Activated CD8-positive, alpha-beta T cell treated with anti-CD3 and anti-CD28 coated beads for 36 hours (primary cell): Measurements from ENCODE around the gene CDH23. TPM values are rescaled to one million over a fixed set of nuclear protein-coding genes. Genes with fewer than 3 reads are reported as not detected.

Experiments used
- ATAC-seq: fragments of 200-7000 bp; cut with Tn5 transposase; one replicate; pipeline ENCODE4 v1.10.0; 2021; ENCODE audit warnings: mild to moderate bottlenecking, moderate library complexity
- CTCF ChIA-PET: fragments of 350-600 bp; sonication (Branson Sonifier 250); formaldehyde crosslinking; loops from one replicate; lab custom pipeline; 2021; ENCODE audit warnings: antibody characterized with exemption; lab: Charles Lee
- POLR2A ChIA-PET: fragments of 350-600 bp; sonication (Branson Sonifier 250); formaldehyde crosslinking; loops from one replicate; lab custom pipeline; 2021; ENCODE audit warnings: antibody characterized with exemption; lab: Charles Lee
- DNase-seq: peaks from one replicate; pipeline ENCODE4 v3.0.0-alpha.2; 2020
- H3K27ac Mint-ChIP-seq: one replicate; pipeline ENCODE4 v1.8.0; 2021; ENCODE audit warnings: mild to moderate bottlenecking, mixed read lengths
- H3K27me3 Mint-ChIP-seq: one replicate; pipeline ENCODE4 v1.8.0; 2021; ENCODE audit warnings: mixed read lengths
- H3K36me3 Mint-ChIP-seq: one replicate; pipeline ENCODE4 v1.8.0; 2021; ENCODE audit warnings: low read depth, mixed read lengths
- H3K4me1 Mint-ChIP-seq: one replicate; pipeline ENCODE4 v1.8.0; 2021; ENCODE audit warnings: low read depth, mixed read lengths
- H3K4me3 Mint-ChIP-seq: one replicate; pipeline ENCODE4 v1.8.0; 2021; ENCODE audit warnings: mild to moderate bottlenecking, moderate library complexity, mixed read lengths
- H3K9me3 Mint-ChIP-seq: one replicate; pipeline ENCODE4 v1.8.0; 2021; ENCODE audit warnings: mixed read lengths
- intact Hi-C: fragments of 100-400 bp; cut with micrococcal nuclease; formaldehyde crosslinking; loops from one replicate; pipeline ENCODE4 v1.10.0; 2022
- total RNA-seq, 2 experiments: library from RNA; stranded (reverse); gene quantifications; one replicate each; pipeline ENCODE4 v1.2.3, GENCODE V29; 2021
- TF ChIP-seq, protein P1 (sequence below): fragments of 200-600 bp; IDR thresholded peaks from one replicate; pipeline ENCODE4 v1.8.0; 2022; ENCODE audit warnings: antibody characterized with exemption, mild to moderate bottlenecking

CDH23 gene
- total RNA-seq, 2 experiments from 2014 or later = 2.4 to 2.7 TPM

DNA sequence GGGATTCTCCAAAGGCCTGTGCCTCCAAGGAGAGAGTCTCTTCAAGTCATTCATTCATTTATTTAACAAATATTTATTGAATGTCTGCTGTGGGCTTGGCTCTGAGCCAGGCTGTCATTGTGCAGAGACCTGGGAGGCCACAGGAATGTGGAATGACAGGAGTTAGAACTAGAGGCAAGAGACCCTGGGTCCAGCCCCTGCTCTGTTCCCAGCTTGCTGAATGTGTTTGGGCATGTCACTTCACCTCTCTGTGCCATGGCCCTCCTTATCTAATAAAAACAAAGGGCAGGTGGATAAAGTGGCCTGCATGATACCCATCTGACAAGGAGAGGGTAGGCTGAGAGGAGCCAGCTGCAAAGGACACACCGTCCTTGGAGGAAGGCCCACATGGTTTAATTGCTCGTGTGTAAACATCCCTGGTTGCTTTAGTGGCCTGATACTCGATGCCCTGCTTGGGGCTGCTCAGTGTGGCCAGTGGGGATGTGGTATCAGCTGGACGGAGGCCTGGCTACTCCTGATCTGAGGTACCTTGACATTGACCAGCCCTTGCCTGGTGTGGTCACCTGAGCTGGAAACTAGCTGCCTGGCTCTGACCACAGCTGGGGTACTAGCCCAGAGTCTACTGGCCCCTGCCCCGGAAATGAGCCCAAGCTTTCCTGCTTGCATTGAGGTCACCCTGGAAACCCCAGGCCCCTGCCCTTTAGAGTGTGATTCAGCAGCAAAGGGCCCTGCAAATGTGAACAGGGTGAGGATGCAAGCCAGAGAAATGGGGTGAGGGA lies 116.2 kb downstream of the CDH23 start:
- ATAC-seq = no peak
- no peaks in the 10 kb centered on the region for H3K27me3 Mint-ChIP-seq
- intact Hi-C loops = no loop called here

GRCh38 chr10:71513540-71513853 lies 116.8 kb downstream of the CDH23 start:
- Mint-ChIP-seq H3K36me3 (no peaks in the 10 kb centered on the region), H3K27ac (no peak overlapping the region), H3K27me3 (no peaks in the 10 kb centered on the region), H3K9me3 (no peaks in the 10 kb centered on the region), H3K4me1 (no peaks in the 10 kb centered on the region), H3K4me3 (no peak overlapping the region)
- DNase-seq (no peak), ATAC-seq (no peak)
- TF ChIP-seq, protein P1, sequence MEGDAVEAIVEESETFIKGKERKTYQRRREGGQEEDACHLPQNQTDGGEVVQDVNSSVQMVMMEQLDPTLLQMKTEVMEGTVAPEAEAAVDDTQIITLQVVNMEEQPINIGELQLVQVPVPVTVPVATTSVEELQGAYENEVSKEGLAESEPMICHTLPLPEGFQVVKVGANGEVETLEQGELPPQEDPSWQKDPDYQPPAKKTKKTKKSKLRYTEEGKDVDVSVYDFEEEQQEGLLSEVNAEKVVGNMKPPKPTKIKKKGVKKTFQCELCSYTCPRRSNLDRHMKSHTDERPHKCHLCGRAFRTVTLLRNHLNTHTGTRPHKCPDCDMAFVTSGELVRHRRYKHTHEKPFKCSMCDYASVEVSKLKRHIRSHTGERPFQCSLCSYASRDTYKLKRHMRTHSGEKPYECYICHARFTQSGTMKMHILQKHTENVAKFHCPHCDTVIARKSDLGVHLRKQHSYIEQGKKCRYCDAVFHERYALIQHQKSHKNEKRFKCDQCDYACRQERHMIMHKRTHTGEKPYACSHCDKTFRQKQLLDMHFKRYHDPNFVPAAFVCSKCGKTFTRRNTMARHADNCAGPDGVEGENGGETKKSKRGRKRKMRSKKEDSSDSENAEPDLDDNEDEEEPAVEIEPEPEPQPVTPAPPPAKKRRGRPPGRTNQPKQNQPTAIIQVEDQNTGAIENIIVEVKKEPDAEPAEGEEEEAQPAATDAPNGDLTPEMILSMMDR = no peak
- intact Hi-C loops = no loop called here
- POLR2A ChIA-PET = no interaction called here
- CTCF ChIA-PET = interaction anchor here (0.7 kb wide), 1 partner anchor 57 kb away, joined by 3 read pairs; no protein-coding TSS in a partner anchor

More for the DNA sequence above, 116.2 kb downstream of the CDH23 start:
- TF ChIP-seq, protein P1 = no peak
- Mint-ChIP-seq H3K9me3 (no peaks in the 10 kb centered on the region), H3K4me1 (no peaks in the 10 kb centered on the region), H3K4me3 (no peak overlapping the region), H3K36me3 (no peaks in the 10 kb centered on the region), H3K27ac (no peak overlapping the region)
- DNase-seq = no peak
- CTCF ChIA-PET = interaction anchor here (0.7 kb wide), 1 partner anchor 57 kb away, joined by 3 read pairs; no protein-coding TSS in a partner anchor
- POLR2A ChIA-PET = no interaction called here

DNA sequence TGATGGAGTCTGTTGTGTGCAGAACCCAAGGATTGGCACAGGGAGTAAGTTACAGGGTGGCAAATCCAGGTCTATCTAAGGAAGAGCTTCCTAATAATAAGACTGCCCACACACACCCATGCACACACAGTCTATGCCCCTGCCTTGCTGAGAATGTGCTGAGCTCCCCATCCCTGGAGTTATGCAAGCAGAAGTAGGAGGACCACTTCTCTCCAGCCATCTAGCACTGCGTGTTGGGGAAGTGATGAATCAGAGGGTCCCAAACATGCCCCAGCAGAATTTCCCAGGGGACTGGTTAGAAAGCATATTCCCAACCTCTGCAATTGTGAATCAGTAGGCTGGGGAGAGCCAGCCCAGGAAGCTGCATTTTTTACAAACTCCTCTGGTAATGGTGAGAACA lies 117.2 kb downstream of the CDH23 start:
- intact Hi-C loops = no loop called here
- no peaks in the 10 kb centered on the region for H3K36me3 Mint-ChIP-seq
- POLR2A ChIA-PET = no interaction called here
- DNase-seq (no peak), ATAC-seq (no peak)
- H3K27ac Mint-ChIP-seq = no peak overlapping the region
- TF ChIP-seq, protein P1 = no peak
- CTCF ChIA-PET = no interaction called here
- no peaks in the 10 kb centered on the region for H3K27me3 Mint-ChIP-seq
- H3K4me3 Mint-ChIP-seq = no peak overlapping the region
- H3K9me3 Mint-ChIP-seq = no peaks in the 10 kb centered on the region
- H3K4me1 Mint-ChIP-seq = no peaks in the 10 kb centered on the region

DNA sequence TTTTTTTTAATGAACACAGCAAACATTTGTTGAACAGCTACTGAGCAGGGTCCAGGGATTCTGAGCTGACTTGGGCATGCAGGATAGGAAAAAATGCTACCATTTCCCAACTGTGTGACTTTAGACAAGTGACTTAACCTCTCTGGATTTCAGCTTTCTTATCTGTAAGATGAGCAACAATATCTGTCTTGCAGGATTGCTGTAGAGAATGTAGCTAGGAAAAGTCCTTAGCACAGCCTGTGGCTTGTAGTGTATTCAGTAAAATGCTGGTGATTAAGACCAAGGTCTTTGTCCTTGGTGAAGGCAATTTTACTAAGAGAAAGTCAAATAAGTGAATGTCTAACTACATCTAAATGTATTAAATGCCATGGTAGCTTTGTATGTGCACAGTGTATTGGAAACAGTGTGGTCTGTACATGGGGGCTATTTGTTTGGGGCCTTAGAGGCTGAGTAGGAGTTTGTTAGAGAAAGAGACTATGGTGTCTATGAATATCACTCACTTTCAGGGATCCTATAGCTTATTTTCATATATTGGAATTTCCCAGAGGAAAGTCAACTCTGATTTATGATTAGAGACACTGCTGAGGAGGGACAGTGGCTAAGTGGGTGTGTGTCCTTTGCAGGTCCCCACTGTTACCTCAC lies 118.9 kb downstream of the CDH23 start:
- H3K27ac Mint-ChIP-seq = no peak overlapping the region
- ATAC-seq (no peak), DNase-seq (no peak)
- H3K27me3 Mint-ChIP-seq = no peaks in the 10 kb centered on the region
- ChIA-PET POLR2A (interaction anchor here (0.6 to 1.4 kb wide), 2 partner anchors 13 to 22 kb away, joined by 3 to 4 read pairs; no protein-coding TSS in a partner anchor), CTCF (interaction anchor here (1.0 kb wide), 1 partner anchor 55 kb away, joined by 3 read pairs; no protein-coding TSS in a partner anchor)
- H3K36me3 Mint-ChIP-seq = no peaks in the 10 kb centered on the region
- TF ChIP-seq, protein P1 = no peak
- H3K9me3 Mint-ChIP-seq = no peaks in the 10 kb centered on the region
- H3K4me3 Mint-ChIP-seq = no peak overlapping the region
- no peaks in the 10 kb centered on the region for H3K4me1 Mint-ChIP-seq
- intact Hi-C loops = no loop called here

GRCh38 chr10:71516890-71517289 lies 120.2 kb downstream of the CDH23 start:
- ChIA-PET CTCF (interaction anchor here (0.6 kb wide), 1 partner anchor 53 kb away, joined by 3 read pairs; no protein-coding TSS in a partner anchor), POLR2A (no interaction called here)
- Mint-ChIP-seq H3K27me3 (no peaks in the 10 kb centered on the region), H3K27ac (no peak overlapping the region), H3K9me3 (no peaks in the 10 kb centered on the region), H3K4me1 (no peaks in the 10 kb centered on the region), H3K4me3 (no peak overlapping the region), H3K36me3 (no peaks in the 10 kb centered on the region)
- TF ChIP-seq, protein P1 = no peak
- ATAC-seq (no peak), DNase-seq (no peak)
- intact Hi-C loops = no loop called here
